ENCODE results near the gene ALCAM.

Gene ALCAM

DNA sequence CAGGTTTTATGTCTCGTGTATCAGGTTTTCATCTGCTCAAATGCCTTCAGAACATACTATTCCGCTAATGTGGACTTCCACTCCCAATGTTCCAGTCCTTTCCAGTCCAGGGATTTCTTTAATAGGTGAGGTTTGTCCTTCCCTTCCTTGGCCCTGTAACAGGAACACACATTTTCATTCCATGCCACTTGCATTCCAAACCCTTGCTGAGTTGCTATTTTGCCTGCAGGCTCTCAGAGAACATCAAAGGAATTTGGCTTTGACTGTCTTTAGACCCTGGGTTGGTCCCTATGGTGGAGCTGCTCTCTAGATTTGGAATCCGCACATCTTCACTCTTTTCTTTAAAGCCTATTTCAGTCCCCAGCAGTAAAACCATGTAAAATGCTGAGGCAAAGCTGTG, 12.3 kb upstream of the ALCAM start:
- H4K20me1 ChIP-seq (ENCODE audit: insufficient read depth, low read length): no peaks in the 10 kb centered on the region
- no peak overlapping the region for H3K9ac ChIP-seq (ENCODE audit: low read length)
- H3K79me2 ChIP-seq (ENCODE audit: low read length): no peaks in the 10 kb centered on the region
- no peak overlapping the region for H3K27ac ChIP-seq (ENCODE audit: low read length)
- H3K4me2 ChIP-seq (ENCODE audit: low read depth, low read length): no peak overlapping the region
- H3K27me3 ChIP-seq (replicated peaks; ENCODE audit: insufficient read depth, low read length): no peaks in the 10 kb centered on the region
- H3K4me1 ChIP-seq (ENCODE audit: low read length): no peaks in the 10 kb centered on the region
- DNase-seq: no peak
- H3K4me3 ChIP-seq (ENCODE audit: low read length): no peak overlapping the region
- no peaks in the 10 kb centered on the region for H3K9me2 ChIP-seq (replicated peaks; ENCODE audit: insufficient read depth, low read length)
- TF ChIP-seq EZH2 (optimal IDR thresholded peaks at IDR 0.05; ENCODE audit: low read depth, low read length) (no peak), EZH2phosphoT487 (IDR thresholded peaks at IDR 0.05; ENCODE audit: low read length) (no peak)
- TF ChIP-seq, protein P1, sequence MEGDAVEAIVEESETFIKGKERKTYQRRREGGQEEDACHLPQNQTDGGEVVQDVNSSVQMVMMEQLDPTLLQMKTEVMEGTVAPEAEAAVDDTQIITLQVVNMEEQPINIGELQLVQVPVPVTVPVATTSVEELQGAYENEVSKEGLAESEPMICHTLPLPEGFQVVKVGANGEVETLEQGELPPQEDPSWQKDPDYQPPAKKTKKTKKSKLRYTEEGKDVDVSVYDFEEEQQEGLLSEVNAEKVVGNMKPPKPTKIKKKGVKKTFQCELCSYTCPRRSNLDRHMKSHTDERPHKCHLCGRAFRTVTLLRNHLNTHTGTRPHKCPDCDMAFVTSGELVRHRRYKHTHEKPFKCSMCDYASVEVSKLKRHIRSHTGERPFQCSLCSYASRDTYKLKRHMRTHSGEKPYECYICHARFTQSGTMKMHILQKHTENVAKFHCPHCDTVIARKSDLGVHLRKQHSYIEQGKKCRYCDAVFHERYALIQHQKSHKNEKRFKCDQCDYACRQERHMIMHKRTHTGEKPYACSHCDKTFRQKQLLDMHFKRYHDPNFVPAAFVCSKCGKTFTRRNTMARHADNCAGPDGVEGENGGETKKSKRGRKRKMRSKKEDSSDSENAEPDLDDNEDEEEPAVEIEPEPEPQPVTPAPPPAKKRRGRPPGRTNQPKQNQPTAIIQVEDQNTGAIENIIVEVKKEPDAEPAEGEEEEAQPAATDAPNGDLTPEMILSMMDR (IDR thresholded peaks at IDR 0.05; ENCODE audit: low read length): no peak
- no peak overlapping the region for H2AFZ ChIP-seq (ENCODE audit: low read length)
- no peaks in the 10 kb centered on the region for H3F3A ChIP-seq (ENCODE audit: insufficient read depth, low read length)
- H3K9me3 ChIP-seq (replicated peaks; ENCODE audit: insufficient read depth, low read length): no peaks in the 10 kb centered on the region
- no peaks in the 10 kb centered on the region for H3K36me3 ChIP-seq (replicated peaks; ENCODE audit: insufficient read depth, low read length)

GRCh38 chr3:105355408-105356061, 11.2 kb upstream of the ALCAM start:
- H3K27ac ChIP-seq (ENCODE audit: low read length): no peak overlapping the region
- no peaks in the 10 kb centered on the region for H3F3A ChIP-seq (ENCODE audit: insufficient read depth, low read length)

GRCh38 chr3:105356396-105356795, 10.3 kb upstream of the ALCAM start:
- H3K4me1 ChIP-seq (ENCODE audit: low read length): no peaks in the 10 kb centered on the region
- no peaks in the 10 kb centered on the region for H3K27me3 ChIP-seq (replicated peaks; ENCODE audit: insufficient read depth, low read length)
- no peak overlapping the region for H3K4me3 ChIP-seq (ENCODE audit: low read length)
- no peaks in the 10 kb centered on the region for H3F3A ChIP-seq (ENCODE audit: insufficient read depth, low read length)
- no peaks in the 10 kb centered on the region for H3K9me3 ChIP-seq (replicated peaks; ENCODE audit: insufficient read depth, low read length)
- H3K9ac ChIP-seq (ENCODE audit: low read length): no peak overlapping the region
- no peak overlapping the region for H3K27ac ChIP-seq (ENCODE audit: low read length)
- TF ChIP-seq EZH2phosphoT487 (IDR thresholded peaks at IDR 0.05; ENCODE audit: low read length) (no peak), EZH2 (optimal IDR thresholded peaks at IDR 0.05; ENCODE audit: low read depth, low read length) (no peak)
- TF ChIP-seq, protein P1 (IDR thresholded peaks at IDR 0.05; ENCODE audit: low read length): no peak
- DNase-seq: no peak
- no peaks in the 10 kb centered on the region for H3K36me3 ChIP-seq (replicated peaks; ENCODE audit: insufficient read depth, low read length)
- no peaks in the 10 kb centered on the region for H4K20me1 ChIP-seq (ENCODE audit: insufficient read depth, low read length)
- H2AFZ ChIP-seq (ENCODE audit: low read length): no peak overlapping the region
- no peaks in the 10 kb centered on the region for H3K9me2 ChIP-seq (replicated peaks; ENCODE audit: insufficient read depth, low read length)
- no peak overlapping the region for H3K4me2 ChIP-seq (ENCODE audit: low read depth, low read length)
- H3K79me2 ChIP-seq (ENCODE audit: low read length): no peaks in the 10 kb centered on the region

More at GRCh38 chr3:105355408-105356061, 11.2 kb upstream of the ALCAM start:
- no peak for DNase-seq
- Histone ChIP-seq H3K4me2 (ENCODE audit: low read depth, low read length) (no peak overlapping the region), H3K27me3 (replicated peaks; ENCODE audit: insufficient read depth, low read length) (no peaks in the 10 kb centered on the region), H4K20me1 (ENCODE audit: insufficient read depth, low read length) (no peaks in the 10 kb centered on the region), H3K36me3 (replicated peaks; ENCODE audit: insufficient read depth, low read length) (no peaks in the 10 kb centered on the region), H3K9me2 (replicated peaks; ENCODE audit: insufficient read depth, low read length) (no peaks in the 10 kb centered on the region), H3K4me1 (ENCODE audit: low read length) (no peaks in the 10 kb centered on the region), H2AFZ (ENCODE audit: low read length) (no peak overlapping the region), H3K9me3 (replicated peaks; ENCODE audit: insufficient read depth, low read length) (no peaks in the 10 kb centered on the region), H3K9ac (ENCODE audit: low read length) (no peak overlapping the region), H3K4me3 (ENCODE audit: low read length) (no peak overlapping the region), H3K79me2 (ENCODE audit: low read length) (no peaks in the 10 kb centered on the region)
- TF ChIP-seq EZH2phosphoT487 (IDR thresholded peaks at IDR 0.05; ENCODE audit: low read length): no peak
- no peak for TF ChIP-seq EZH2 (optimal IDR thresholded peaks at IDR 0.05; ENCODE audit: low read depth, low read length)
- TF ChIP-seq, protein P1 (IDR thresholded peaks at IDR 0.05; ENCODE audit: low read length): no peak
